Measurements from ENCODE around the gene GIT1. TPM values are rescaled to one million over a fixed set of nuclear protein-coding genes. Genes with fewer than 3 reads are reported as not detected.
A peak's percentile ranks its signal among the peaks of the same experiment; 100 is the strongest.

Gene GIT1
- total RNA-seq, 1 donor from 2014 or later: 66.7 TPM

- Mint-ChIP-seq H3K36me3 (peaks cover 6% of the 10 kb centered on the region), H3K9me3 (no peaks in the 10 kb centered on the region), H3K27ac (no peak overlapping the region), H3K4me1 (ENCODE audit: unreplicated experiment) (peaks cover 11% of the 10 kb centered on the region), H3K27me3 (peaks cover 3% of the 10 kb centered on the region), H3K4me3 (no peak overlapping the region)
- no peak for TF ChIP-seq CTCF (conservative IDR thresholded peaks at IDR 0.05)
- DNase-seq (ENCODE audit: extremely low spot score, unreplicated experiment): no peak
Measured at GRCh38 chr17:29627951-29628350, 38.5 kb upstream of the GIT1 start.

GRCh38 chr17:29625037-29625750, 35.7 kb upstream of the GIT1 start:
- H3K27me3 Mint-ChIP-seq: peaks cover 18% of the 10 kb centered on the region
- no peaks in the 10 kb centered on the region for H3K9me3 Mint-ChIP-seq
- no peak for DNase-seq (ENCODE audit: extremely low spot score, unreplicated experiment)
- peaks cover 6% of the 10 kb centered on the region for H3K4me1 Mint-ChIP-seq (ENCODE audit: unreplicated experiment)
- no peak overlapping the region for H3K27ac Mint-ChIP-seq
- H3K4me3 Mint-ChIP-seq: no peak overlapping the region
- H3K36me3 Mint-ChIP-seq: no peaks in the 10 kb centered on the region
- no peak for TF ChIP-seq CTCF (conservative IDR thresholded peaks at IDR 0.05)

- DNase-seq (ENCODE audit: extremely low spot score, unreplicated experiment): no peak
- Mint-ChIP-seq H3K4me1 (ENCODE audit: unreplicated experiment) (peaks cover 6% of the 10 kb centered on the region), H3K36me3 (no peaks in the 10 kb centered on the region)
Measured at GRCh38 chr17:29624586-29624985, 35.1 kb upstream of the GIT1 start.

GRCh38 chr17:29623283-29623647, 33.8 kb upstream of the GIT1 start:
- Mint-ChIP-seq H3K9me3 (no peaks in the 10 kb centered on the region), H3K4me3 (peak overlapping the region; percentile 84), H3K27ac (peak overlapping the region; percentile 21), H3K36me3 (no peaks in the 10 kb centered on the region), H3K27me3 (peaks cover 34% of the 10 kb centered on the region), H3K4me1 (ENCODE audit: unreplicated experiment) (peaks cover 6% of the 10 kb centered on the region)
- DNase-seq (ENCODE audit: extremely low spot score, unreplicated experiment): no peak
- TF ChIP-seq CTCF (conservative IDR thresholded peaks at IDR 0.05): no peak

More at GRCh38 chr17:29624586-29624985, 35.1 kb upstream of the GIT1 start:
- H3K27me3 Mint-ChIP-seq: peaks cover 25% of the 10 kb centered on the region
- H3K27ac Mint-ChIP-seq: no peak overlapping the region
- TF ChIP-seq CTCF (conservative IDR thresholded peaks at IDR 0.05): no peak
- H3K4me3 Mint-ChIP-seq: no peak overlapping the region
- H3K9me3 Mint-ChIP-seq: no peaks in the 10 kb centered on the region

- no peak for TF ChIP-seq CTCF (conservative IDR thresholded peaks at IDR 0.05)
- H3K4me3 Mint-ChIP-seq: peak within 1 kb of the TSS; percentile 84
- no peaks in the 10 kb centered on the region for H3K9me3 Mint-ChIP-seq
- H3K4me1 Mint-ChIP-seq (ENCODE audit: unreplicated experiment): peaks cover 6% of the 10 kb centered on the region
- peak; percentile 79 for DNase-seq (ENCODE audit: extremely low spot score, unreplicated experiment)
- H3K27me3 Mint-ChIP-seq: peaks cover 37% of the 10 kb centered on the region
- H3K27ac Mint-ChIP-seq: peak within 1 kb of the TSS; percentile 21
- no peaks in the 10 kb centered on the region for H3K36me3 Mint-ChIP-seq
Measured at GRCh38 chr17:29622337-29623282, 33.2 kb upstream of the GIT1 start, which contains the start of gene CORO6. CORO6 (minus strand) TSS chr17:29622912; CDS start chr17:29621421, 1,491 bp downstream.
